Sigmoid colon (tissue), 7 donors: Measurements from ENCODE around the gene DNASE1L1. TPM values are rescaled to one million over a fixed set of nuclear protein-coding genes. Genes with fewer than 3 reads are reported as not detected.

Experiments
- DNase-seq: peaks from one replicate; pipeline ENCODE4 v3.0.0-alpha.2; 2019
- H3K27ac ChIP-seq, 4 donors: fragments of 200-600 bp; sonication (generic); one replicate each; pipeline ENCODE4 v1.5.1; 2016 to 2019; ENCODE audit warnings: mild to moderate bottlenecking in 1 of 4
- H3K27me3 ChIP-seq, 3 donors: fragments of 200-600 bp; sonication (generic); one replicate each; pipeline ENCODE4 v1.5.1; 2019; ENCODE audit warnings: mild to moderate bottlenecking in 1 of 3
- H3K36me3 ChIP-seq, 4 donors: fragments of 200-600 bp; sonication (generic); one replicate each; pipeline ENCODE4 v1.5.1; 2016 to 2019
- H3K4me1 ChIP-seq, 4 donors: fragments of 200-600 bp; sonication (generic); one replicate each; pipeline ENCODE4 v1.5.1; 2017 to 2019
- H3K4me3 ChIP-seq, 4 donors: fragments of 200-600 bp; sonication (generic); one replicate each; pipeline ENCODE4 v1.5.1; 2017 to 2019; ENCODE audit warnings: mild to moderate bottlenecking in 2 of 4, moderate library complexity in 1 of 4
- H3K9me3 ChIP-seq, 4 donors: fragments of 200-600 bp in 3 of 4; sonication (generic) in 3 of 4; one replicate each; pipeline versions ENCODE4 v1.5.1 to v1.6.1; 2013 to 2019
- CTCF ChIP-seq, 4 experiments: fragments of 450-650 bp in 3 of 4; fragments of 200-600 bp in 1 of 4; IDR thresholded peaks; one replicate each; pipeline ENCODE4 v1.5.1; 2016 to 2019; ENCODE audit warnings: antibody characterized with exemption in 4 of 4, mild to moderate bottlenecking in 3 of 4, moderate library complexity in 2 of 4
- EP300 ChIP-seq, 4 donors: sonication (generic); formaldehyde crosslinking; IDR thresholded peaks; one replicate each; pipeline ENCODE4 v1.6.1; 2017; ENCODE audit warnings: antibody characterized with exemption in 4 of 4
- POLR2A ChIP-seq, 2 donors: fragments of 450-650 bp; IDR thresholded peaks; one replicate each; pipeline ENCODE4 v1.6.1; 2016; ENCODE audit warnings: antibody characterized with exemption in 2 of 2, mild to moderate bottlenecking in 2 of 2, moderate library complexity in 2 of 2
- POLR2AphosphoS5 ChIP-seq, 4 donors: sonication (generic); formaldehyde crosslinking; IDR thresholded peaks; one replicate each; pipeline ENCODE4 v1.6.1; 2017; ENCODE audit warnings: antibody characterized with exemption in 4 of 4
- WGBS, 2 donors: extraction: QIAGEN DNeasy Blood & Tissue Kit; methylation state at CpG; one replicate each; pipeline ENCODE4 v1.1.7; 2013; 5-methylcytosine and 5-hydroxymethylcytosine counted together
- intact Hi-C: fragments of 100-400 bp; cut with DNase I; formaldehyde crosslinking; loops from one replicate; pipeline ENCODE4 v1.15.1; 2023
- polyA plus RNA-seq, 3 donors: library from polyadenylated mRNA; stranded (reverse); fragments of 200-250 nt; gene quantifications; one replicate each; pipeline ENCODE4 v1.2.3, GENCODE V29; 2013
- total RNA-seq, 4 donors: library from RNA; depleted of rRNA; stranded (reverse); fragments of >200 nt; gene quantifications; one replicate each; pipeline ENCODE4 v1.1.0, GENCODE V29; 2016
- donor health status: healthy with polysubstance abuse.
- donor health status: Bipolar disorder and iron deficiency.
- donor health status: healthy.

DNASE1L1 gene
- total and polyA plus RNA-seq, 7 donors: 10.9 to 25.7 (median 17.4) TPM

- H3K9me3 ChIP-seq: no peaks in the 10 kb centered on the region
- TF ChIP-seq POLR2A (IDR thresholded peaks at IDR 0.05) (no peak), EP300 (IDR thresholded peaks at IDR 0.05) (no peak), POLR2AphosphoS5 (IDR thresholded peaks at IDR 0.05) (no peak)
- 92 to 94% methylated on average over 8 of the region's 8 CpGs for WGBS, 2 donors
- H3K4me1 ChIP-seq: peaks cover 0 to 28% (median 16%) of the 10 kb centered on the region in 4 donors
- intact Hi-C loops: no loop called here
- no peak overlapping the region for H3K4me3 ChIP-seq
- no peak overlapping the region for H3K27ac ChIP-seq
- no peaks in the 10 kb centered on the region for H3K27me3 ChIP-seq
- peaks cover 0 to 40% (median 0%) of the 10 kb centered on the region in 4 donors for H3K36me3 ChIP-seq
- no peak for DNase-seq
Measured at GRCh38 chrX:154432210-154432609, 23.2 kb upstream of the DNASE1L1 start.

- intact Hi-C loops: no loop called here
- 70 to 90% methylated on average over 5 of the region's 5 CpGs for WGBS, 2 donors
- TF ChIP-seq POLR2A (IDR thresholded peaks at IDR 0.05) (no peak), CTCF (IDR thresholded peaks at IDR 0.05) (no peak), EP300 (IDR thresholded peaks at IDR 0.05) (no peak)
- Histone ChIP-seq H3K4me3 (no peak overlapping the region), H3K4me1 (peaks cover 0 to 28% (median 16%) of the 10 kb centered on the region in 4 donors), H3K9me3 (no peaks in the 10 kb centered on the region), H3K36me3 (peaks cover 0 to 40% (median 0%) of the 10 kb centered on the region in 4 donors), H3K27me3 (no peaks in the 10 kb centered on the region), H3K27ac (peak overlapping the region in 1 of 4 donors; percentile 34)
- no peak for DNase-seq
Measured at GRCh38 chrX:154431341-154431740, 22.3 kb upstream of the DNASE1L1 start.

- Histone ChIP-seq H3K9me3 (no peaks in the 10 kb centered on the region), H3K27ac (peak overlapping the region in 1 of 4 donors; percentile 34), H3K4me3 (no peak overlapping the region), H3K4me1 (peaks cover 0 to 25% (median 16%) of the 10 kb centered on the region in 4 donors), H3K36me3 (peaks cover 0 to 40% (median 0%) of the 10 kb centered on the region in 4 donors), H3K27me3 (no peaks in the 10 kb centered on the region)
- intact Hi-C loops: no loop called here
- DNase-seq: no peak
- TF ChIP-seq POLR2A (IDR thresholded peaks at IDR 0.05) (no peak), POLR2AphosphoS5 (IDR thresholded peaks at IDR 0.05) (no peak), EP300 (IDR thresholded peaks at IDR 0.05) (no peak), CTCF (IDR thresholded peaks at IDR 0.05) (no peak)
- 64 to 74% methylated on average over 7 of the region's 7 CpGs for WGBS, 2 donors
Measured at GRCh38 chrX:154430916-154431315, 21.9 kb upstream of the DNASE1L1 start.

- Histone ChIP-seq H3K27ac (peak overlapping the region in 1 of 4 donors; percentile 34), H3K4me3 (no peak overlapping the region)
Measured at GRCh38 chrX:154430479-154430878, 21.4 kb upstream of the DNASE1L1 start.

GRCh38 chrX:154429711-154430110 is 20.7 kb upstream of the DNASE1L1 start:
- Histone ChIP-seq H3K4me3 (peak overlapping the region in 1 of 4 donors; percentile 79), H3K27me3 (no peaks in the 10 kb centered on the region), H3K9me3 (no peaks in the 10 kb centered on the region), H3K36me3 (peaks cover 0 to 28% (median 0%) of the 10 kb centered on the region in 4 donors), H3K4me1 (peaks cover 0 to 25% (median 15%) of the 10 kb centered on the region in 4 donors), H3K27ac (peak overlapping the region in 2 of 4 donors; percentile 80 to 81)
- WGBS, 2 donors: 85 to 89% methylated on average over 2 of the region's 2 CpGs
- intact Hi-C loops: no loop called here
- DNase-seq: no peak
- TF ChIP-seq POLR2AphosphoS5 (IDR thresholded peaks at IDR 0.05): no peak
- no peak for TF ChIP-seq POLR2A (IDR thresholded peaks at IDR 0.05)
- TF ChIP-seq EP300 (IDR thresholded peaks at IDR 0.05): no peak
- no peak for TF ChIP-seq CTCF (IDR thresholded peaks at IDR 0.05)

More at GRCh38 chrX:154430479-154430878, 21.4 kb upstream of the DNASE1L1 start:
- Histone ChIP-seq H3K4me1 (peaks cover 0 to 25% (median 15%) of the 10 kb centered on the region in 4 donors), H3K36me3 (peaks cover 0 to 36% (median 0%) of the 10 kb centered on the region in 4 donors), H3K9me3 (no peaks in the 10 kb centered on the region), H3K27me3 (no peaks in the 10 kb centered on the region)
- TF ChIP-seq POLR2AphosphoS5 (IDR thresholded peaks at IDR 0.05) (no peak), EP300 (IDR thresholded peaks at IDR 0.05) (no peak), POLR2A (IDR thresholded peaks at IDR 0.05) (no peak), CTCF (IDR thresholded peaks at IDR 0.05) (no peak)
- WGBS, 2 donors: 70 to 82% methylated on average over 6 of the region's 6 CpGs
- intact Hi-C loops: no loop called here
- DNase-seq: no peak
